ENCODE results near the gene C1GALT1. TPM values are rescaled to one million over a fixed set of nuclear protein-coding genes. Genes with fewer than 3 reads are reported as not detected.
"Not testable (repeated sequence)": the region's sequence is repeated elsewhere in the genome, so short reads cannot be mapped to it uniquely, and the experiment has no call there.

C1GALT1 gene
- 15.0 and 15.6 TPM in 2 replicates for total RNA-seq
- long read RNA-seq, full-length matches to known transcripts, result 34 of 39 reads
- long read RNA-seq, partial matches to known transcripts, result 0 of 39 reads
- long read RNA-seq, other reads (novel, unspliced or antisense), result 5 of 39 reads

DNA sequence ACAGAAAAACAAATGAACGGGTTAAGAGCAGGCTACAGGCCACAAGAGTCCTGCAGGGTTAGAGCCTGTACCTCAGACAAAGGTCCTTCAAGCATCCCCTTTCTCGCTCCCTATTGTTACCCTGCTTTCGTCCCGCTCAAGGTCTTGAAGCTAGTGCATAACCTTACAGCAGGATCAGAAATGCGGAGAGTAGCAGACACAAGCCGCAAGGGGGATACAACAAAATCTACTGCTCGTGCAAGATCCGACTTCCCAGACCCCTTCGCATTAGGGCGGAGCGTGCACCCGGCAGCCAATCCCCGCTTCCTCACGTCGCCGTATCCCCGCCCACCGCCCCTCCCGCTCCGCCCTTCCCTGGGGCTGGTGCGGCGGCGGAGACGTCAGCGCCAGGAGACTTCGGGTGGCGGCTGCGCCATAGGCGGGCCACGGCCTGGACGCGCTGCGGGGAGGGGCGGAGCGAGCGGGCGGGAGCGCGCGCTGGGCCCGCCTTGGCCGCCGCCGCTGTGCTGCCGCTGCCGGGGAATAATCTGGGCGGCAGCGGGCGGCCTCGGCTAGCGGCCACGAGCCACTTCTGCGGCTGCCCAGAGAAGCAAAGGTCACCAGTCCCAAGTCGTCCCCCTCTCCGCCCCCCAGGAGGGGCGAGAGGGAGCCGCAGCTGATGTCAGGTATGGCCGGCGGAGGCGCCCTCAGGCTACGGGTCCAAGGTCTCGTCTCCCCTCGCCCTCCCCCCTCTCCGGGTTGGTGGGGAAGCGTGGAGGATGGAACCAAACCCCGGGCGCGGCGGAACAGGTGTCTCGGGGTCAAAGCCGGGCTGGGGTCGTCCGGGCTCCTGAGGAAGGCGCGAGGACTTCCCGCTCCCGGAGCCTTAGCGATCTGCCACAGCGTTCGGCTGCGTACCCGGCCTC lies at the start of gene C1GALT1:
Gene C1GALT1 (plus strand): TSS at position 389 of the 905 bp plus-strand sequence. CDS start 51,776 bp downstream, outside the sequence.
- Mint-ChIP-seq H3K4me3 (peak within 1 kb of the TSS; percentile 89), H3K36me3 (ENCODE audit: low read depth) (no peaks in the 10 kb centered on the region), H3K27me3 (ENCODE audit: low read depth) (peaks cover 2% of the 10 kb centered on the region), H3K9me3 (no peaks in the 10 kb centered on the region), H3K4me1 (peaks cover 18% of the 10 kb centered on the region), H3K27ac (ENCODE audit: unreplicated experiment) (peak within 1 kb of the TSS; percentile 21)
- peak; percentile 62 for TF ChIP-seq CTCF (conservative IDR thresholded peaks at IDR 0.05)
- DNase-seq (ENCODE audit: low read depth, low spot score), result peak; percentile 86

DNA sequence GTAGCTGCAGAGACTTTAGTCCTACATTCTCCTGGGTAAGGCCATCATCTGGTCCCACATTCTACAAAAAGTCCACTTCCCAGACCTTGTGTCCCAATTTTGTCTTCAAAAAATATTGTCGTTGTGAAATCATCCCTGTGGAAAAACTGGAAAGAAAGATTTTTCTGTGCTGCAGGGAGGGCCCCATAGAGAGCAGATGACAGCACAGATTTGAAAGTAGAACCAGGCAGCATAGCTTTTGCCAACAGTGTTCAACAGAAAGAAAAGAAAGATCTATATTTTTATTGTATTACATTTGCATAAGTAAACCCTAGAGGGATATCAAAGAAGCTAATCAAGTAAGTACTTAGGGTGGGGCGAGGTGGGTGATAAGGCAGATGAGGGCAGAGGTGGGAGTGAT lies 48.3 kb upstream of the C1GALT1 start:
- H3K27me3 Mint-ChIP-seq (ENCODE audit: low read depth), result no peaks in the 10 kb centered on the region
- TF ChIP-seq CTCF (conservative IDR thresholded peaks at IDR 0.05), result no peak
- no peaks in the 10 kb centered on the region for H3K9me3 Mint-ChIP-seq
- H3K4me3 Mint-ChIP-seq, result no peak overlapping the region
- H3K27ac Mint-ChIP-seq (ENCODE audit: unreplicated experiment), result no peak overlapping the region
- H3K36me3 Mint-ChIP-seq (ENCODE audit: low read depth), result no peaks in the 10 kb centered on the region
- H3K4me1 Mint-ChIP-seq, result peaks cover 14% of the 10 kb centered on the region
- no peak for DNase-seq (ENCODE audit: low read depth, low spot score)

DNA sequence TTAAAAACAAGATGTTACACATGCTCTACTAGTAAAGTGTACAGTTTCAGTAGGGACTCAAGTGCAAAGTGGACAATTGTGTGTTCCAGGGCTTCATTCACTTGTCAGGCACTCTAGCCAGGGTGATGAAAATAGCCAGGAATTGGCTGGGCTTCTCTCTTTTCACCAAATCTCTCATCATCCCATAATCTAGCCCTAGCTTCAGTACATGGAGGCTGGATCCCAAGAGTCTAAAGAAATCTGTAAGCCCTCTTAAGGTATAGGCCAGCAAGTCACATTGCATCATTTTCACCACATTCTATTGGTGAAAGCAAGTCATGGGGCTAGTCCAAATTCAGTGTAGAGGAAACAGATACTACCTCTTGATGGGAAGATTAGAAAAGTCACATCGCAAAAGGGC lies 47.3 kb upstream of the C1GALT1 start:
- Mint-ChIP-seq H3K27me3 (ENCODE audit: low read depth) (no peaks in the 10 kb centered on the region), H3K27ac (ENCODE audit: unreplicated experiment) (no peak overlapping the region), H3K4me3 (no peak overlapping the region), H3K4me1 (peaks cover 14% of the 10 kb centered on the region), H3K36me3 (ENCODE audit: low read depth) (no peaks in the 10 kb centered on the region), H3K9me3 (no peaks in the 10 kb centered on the region)
- TF ChIP-seq CTCF (conservative IDR thresholded peaks at IDR 0.05), result no peak
- DNase-seq (ENCODE audit: low read depth, low spot score), result no peak

DNA sequence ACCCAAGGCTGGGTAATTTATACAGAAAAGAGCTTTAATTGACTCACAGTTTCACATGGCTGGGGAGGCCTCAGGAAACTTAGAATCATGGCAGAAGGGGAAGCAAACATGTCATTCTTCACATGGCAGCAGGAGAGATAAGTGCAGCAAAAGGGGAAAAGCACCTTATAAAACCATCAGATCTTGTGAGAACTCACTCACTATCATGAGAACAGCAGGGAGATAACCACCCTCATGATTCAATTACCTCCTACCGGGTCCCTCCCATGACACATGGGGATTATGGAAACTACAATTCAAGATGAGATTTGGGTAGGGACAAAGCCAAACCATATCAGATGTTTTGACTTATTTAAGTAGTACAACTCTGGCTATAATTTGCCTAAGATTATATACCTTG lies 46.4 kb upstream of the C1GALT1 start:
- peaks cover 13% of the 10 kb centered on the region for H3K4me1 Mint-ChIP-seq
- H3K27me3 Mint-ChIP-seq (ENCODE audit: low read depth); H3K36me3 Mint-ChIP-seq (ENCODE audit: low read depth); H3K27ac Mint-ChIP-seq (ENCODE audit: unreplicated experiment); DNase-seq (ENCODE audit: low read depth, low spot score); H3K9me3 Mint-ChIP-seq; H3K4me3 Mint-ChIP-seq: not testable (repeated sequence)

DNA sequence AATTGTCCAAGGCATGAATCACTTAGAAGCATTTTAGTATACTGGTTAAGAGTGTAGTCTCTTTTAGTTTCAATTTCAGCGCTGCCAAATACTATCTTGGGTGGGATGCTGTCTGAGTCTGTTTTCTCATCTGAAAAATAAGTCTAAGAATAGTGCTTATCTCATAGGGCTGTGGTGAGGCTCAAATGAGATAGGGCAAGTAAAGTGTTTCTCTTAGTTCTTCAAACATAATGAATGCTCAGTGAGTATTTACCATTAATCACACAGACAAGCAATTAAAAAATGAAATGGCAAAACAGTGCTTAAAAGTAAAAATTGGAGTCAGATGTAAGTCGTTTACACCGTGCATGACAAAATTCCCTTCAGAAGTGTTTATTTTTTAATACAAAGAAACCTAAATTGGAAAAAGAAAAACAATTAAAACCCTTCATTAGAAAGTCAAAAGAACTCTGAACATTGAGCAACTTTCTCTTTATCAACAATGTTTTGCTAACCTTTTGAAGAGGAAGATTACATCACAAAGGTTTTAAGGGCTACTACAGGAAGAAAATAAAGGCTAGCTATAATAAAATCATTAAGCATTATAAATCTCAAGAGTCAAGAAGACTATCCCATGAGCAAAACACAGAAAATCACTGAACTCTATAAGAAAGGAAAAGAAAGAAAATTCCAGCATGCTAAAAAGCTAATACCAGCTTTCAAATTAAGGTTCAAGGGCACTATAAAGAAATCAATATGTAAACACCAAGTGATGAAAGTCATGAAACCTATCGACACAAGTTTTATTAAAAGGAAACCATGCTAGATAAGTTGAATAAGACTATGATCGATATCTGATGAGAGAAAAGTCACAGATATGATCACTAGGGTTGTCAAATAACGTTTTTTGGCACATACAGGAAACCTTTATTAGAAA lies 45.6 kb upstream of the C1GALT1 start:
- H3K27me3 Mint-ChIP-seq (ENCODE audit: low read depth), result peaks cover 4% of the 10 kb centered on the region
- peaks cover 9% of the 10 kb centered on the region for H3K4me1 Mint-ChIP-seq
- peaks cover 4% of the 10 kb centered on the region for H3K9me3 Mint-ChIP-seq
- no peak for DNase-seq (ENCODE audit: low read depth, low spot score)
- no peak for TF ChIP-seq CTCF (conservative IDR thresholded peaks at IDR 0.05)
- H3K27ac Mint-ChIP-seq (ENCODE audit: unreplicated experiment), result no peak overlapping the region
- no peak overlapping the region for H3K4me3 Mint-ChIP-seq
- no peaks in the 10 kb centered on the region for H3K36me3 Mint-ChIP-seq (ENCODE audit: low read depth)
